IPS-NIHi11 (cell line): Measurements from ENCODE around the gene DHX34.
"Not testable (repeated sequence)": the region's sequence is repeated elsewhere in the genome, so short reads cannot be mapped to it uniquely, and the experiment has no call there.

Source experiments
- DNase-seq: peaks from one replicate; pipeline ENCODE4 v3.0.0; 2012; ENCODE audit warnings: mixed read lengths, low spot score

Gene DHX34

DNA sequence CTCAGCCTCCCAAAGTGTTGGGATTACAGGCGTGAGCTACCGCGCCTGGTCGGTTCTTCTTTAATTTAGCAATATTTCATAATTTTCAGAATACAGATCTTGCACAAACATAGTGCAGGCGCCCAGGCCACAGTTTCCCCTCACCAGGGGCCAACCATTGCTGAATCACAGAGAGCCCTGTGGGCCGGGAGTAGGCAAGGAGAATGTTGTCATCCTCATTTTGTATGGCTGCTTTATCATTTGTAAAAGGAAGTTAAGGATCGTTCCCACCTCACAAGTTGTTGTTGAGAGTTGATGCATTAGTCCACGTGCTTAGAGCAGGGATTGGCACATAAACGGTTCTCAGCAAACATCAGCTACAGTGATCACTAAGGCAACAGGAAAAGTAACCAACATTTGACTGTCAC is 40.0 kb downstream of the DHX34 start:
- no peak for DNase-seq

DNA sequence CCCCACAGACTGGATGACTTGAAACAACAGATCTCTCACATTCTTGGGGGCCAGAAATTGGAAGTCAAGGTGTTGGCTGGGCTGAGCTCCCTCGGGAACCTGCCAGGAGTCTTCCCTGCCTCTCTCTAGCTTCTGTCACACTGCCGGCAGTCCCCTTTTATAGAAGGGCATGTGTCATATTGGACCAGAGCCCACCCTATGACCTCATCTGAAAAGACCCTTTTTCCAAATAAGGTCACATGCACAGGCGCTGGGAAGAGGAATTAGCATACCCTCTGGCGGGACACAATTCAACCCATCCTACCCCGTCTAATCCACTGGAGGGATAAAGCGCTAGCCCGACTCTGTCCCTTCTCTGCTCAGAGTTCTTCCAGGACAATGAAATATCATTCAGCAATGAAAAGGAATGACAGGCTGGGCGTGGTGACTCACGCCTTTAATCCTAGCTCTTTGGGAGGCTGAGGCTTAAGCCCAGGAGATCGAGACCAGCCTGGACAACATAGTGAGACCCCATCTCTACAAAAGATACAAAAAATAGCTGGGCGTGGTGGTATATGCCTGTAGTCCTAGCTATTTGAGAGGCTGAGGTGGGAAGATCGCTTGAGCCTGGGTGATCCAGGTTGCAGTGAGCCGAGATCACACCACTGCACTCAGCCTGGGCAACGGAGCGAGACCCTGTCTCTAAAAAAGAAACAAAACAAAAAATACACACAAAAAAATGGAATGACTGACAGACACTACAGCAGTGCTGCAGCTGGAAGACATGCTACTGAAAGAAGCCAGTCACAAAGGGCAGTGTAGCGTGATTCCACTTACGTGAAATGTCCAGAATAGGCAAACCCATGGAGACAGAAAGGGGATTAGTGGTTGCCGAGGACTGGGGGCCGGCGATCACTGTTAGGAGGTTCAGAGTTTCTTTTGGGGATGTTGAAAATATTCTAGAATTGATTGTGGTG is 41.7 kb downstream of the DHX34 start:
- DNase-seq, result no peak

DNA sequence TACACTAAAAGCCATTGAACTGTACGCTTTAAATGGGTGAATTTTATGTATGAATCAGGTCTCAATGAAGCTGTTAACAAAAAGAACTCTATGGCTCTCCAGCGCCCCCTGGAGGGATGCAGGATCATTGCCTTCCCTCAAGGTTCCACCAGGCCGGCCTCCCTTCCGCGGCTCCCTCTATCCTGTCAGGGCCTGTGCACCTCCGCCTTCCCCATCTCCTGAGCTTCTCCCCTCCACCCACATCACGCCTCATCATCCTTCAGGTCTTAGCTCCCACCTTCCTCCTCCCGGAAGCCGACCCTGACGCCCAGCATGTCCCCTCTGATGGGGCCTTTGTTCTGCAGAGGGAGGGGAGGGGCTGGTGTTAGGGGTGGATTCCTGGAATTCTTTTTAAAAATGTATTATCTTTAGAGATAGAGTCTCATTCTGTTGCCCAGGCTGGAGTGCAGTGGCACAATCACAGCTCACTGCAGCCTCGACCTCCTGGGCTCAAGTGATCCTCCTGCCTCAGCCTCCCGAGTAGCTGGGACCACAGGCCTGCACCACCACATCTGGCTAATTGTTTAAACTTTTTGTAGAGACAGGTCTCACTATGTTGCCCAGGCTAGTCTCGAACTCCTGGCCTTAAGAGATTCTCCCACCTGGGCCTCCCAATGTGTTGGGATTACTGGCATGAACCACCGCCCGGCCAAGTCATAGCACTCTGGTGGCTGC is 42.6 kb downstream of the DHX34 start:
- peak; percentile 86 for DNase-seq

DNA sequence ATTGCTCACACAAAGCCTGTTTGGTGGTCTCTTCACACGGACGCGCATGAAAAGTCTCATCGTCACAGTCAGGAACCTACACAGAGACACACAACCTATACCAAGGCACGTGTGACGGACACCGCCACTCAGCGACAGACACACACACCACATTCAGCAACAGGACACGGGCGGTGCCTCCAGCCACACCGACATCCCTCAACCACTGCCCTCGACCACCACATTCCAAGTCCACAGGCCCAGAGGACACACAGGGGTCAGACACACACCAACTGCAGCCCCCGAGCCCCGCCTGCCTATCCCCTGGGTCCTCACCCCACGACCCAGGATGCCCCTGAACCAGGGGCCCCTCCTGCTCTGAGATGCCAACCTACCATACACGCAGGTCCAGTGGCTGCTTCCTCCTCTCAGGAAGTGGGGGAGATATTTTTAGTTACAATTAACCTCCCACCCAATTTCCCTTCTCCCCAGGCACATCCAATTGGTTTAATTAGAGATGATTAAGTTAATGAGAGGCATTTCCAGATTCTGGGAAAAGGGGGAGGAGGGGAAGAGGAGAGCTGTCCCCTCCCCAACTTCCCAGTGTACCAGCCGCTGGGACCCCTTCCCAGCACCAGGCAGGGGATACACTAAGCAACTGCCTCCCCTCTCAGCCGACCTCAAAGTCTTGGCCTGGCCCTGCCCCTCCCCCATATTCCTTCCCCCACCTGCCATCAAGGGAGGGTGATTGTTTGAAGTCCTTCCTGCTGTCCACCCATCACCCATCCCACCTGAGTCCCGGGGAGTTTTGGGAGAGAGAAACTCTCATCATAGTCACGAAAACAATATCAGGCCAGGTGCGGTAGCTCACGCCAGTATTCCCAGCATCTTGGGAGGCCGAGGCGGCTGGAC is 49.8 kb downstream of the DHX34 start:
- DNase-seq, result no peak

DNA sequence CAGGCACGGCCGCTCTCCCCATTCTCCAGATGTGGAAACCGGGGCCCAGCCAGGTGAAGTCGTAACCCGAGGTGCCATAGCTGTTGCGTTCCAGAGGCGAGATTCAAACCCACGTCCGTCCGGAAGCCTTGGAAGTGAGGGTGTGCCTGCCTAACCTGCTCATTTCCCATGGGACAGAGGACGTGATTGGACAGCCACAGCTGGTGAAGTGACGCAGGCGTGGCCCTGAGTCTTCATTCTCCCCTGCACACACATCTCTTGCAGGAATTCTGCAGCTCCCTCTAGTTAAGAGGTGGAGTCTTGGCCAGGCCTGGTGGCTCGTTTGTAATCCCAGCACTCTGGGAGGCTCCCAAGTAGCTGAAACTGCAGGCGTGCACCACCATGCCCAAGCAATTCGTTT is 53.4 kb downstream of the DHX34 start:
- DNase-seq, result no peak

DNA sequence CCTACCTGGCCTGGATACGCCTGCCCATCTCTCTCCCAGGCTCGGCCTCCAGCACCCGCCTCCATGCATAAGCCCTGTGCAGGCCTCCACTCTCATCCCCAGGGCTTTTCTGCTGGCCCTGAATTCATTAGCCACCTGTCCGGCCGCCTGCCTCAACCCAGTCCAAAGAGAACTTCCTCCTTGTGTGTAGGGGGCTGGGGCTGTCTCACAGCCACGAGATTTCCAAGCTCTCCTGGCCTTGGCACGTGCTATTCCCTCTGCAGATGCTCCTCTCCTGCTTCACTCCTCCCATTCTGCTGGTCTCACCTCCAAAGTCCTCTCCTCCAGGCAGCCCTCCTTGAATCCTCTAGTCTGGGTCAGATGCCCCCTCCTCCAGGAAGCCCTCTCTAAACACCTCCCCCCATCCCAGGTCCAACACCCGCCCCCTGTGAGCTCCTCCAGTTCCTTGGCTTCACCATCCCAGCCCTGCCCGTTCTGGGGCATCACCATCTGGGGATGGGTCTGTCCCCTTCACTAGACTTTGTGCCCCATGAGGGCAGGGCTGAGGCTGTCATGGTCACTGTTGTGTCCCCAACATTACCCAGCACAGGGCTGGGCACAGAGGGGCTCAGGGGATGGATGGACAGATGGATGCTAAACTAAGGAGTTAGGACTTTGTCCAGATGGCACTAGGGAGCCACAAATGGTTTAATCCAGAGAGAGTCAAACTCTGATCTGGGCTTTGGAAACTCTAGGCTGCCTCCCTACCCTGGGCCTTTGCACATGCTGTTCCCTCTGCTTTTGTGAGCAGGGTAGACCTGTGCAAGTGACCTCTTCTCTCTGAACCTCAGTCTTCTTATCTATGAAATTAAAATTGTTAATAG is 55.5 kb downstream of the DHX34 start:
- DNase-seq, result no peak

DNA sequence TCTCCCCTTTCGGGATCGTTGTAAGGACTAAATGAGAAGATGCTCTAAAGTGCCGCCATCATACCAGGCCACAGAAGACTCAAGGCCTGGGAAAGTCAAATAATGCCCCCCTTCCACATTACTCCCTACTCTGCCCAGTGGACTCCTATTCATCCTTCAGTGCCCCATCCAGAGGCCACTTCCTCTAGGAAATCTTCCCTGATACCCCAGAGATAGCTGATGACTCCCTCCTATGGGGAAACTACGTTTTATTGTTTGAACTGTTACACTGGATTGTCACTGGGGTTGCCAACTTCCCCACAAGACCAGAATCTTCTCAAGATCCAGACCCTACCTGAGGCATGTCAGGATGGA is 56.1 kb downstream of the DHX34 start:
- no peak for DNase-seq

DNA sequence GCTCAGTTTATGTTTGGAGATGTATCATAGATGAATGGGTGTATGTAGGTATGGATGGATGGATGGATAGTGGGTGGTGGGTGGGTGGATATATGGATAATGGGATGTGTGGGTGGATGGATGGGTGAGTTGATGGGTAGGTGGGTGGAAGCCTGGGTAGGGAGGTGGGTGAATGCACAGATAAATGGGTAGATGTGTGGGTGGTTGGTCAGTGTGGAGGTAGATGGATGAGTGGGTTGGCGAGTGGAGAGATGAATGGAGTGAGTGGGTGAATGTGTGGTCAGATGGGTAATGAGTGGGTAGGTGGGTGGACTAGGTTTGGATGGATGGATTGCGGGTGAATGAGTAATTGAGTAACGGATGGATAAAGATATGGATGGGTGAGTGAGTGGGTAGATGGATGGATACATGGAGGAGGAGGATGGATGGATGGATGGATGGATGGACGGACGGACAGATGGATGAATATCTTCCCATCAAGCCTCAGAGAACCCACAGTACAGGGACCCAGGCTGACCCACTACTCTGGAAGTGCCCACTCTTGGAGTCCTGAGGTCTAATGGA is 56.8 kb downstream of the DHX34 start:
- no peak for DNase-seq

DNA sequence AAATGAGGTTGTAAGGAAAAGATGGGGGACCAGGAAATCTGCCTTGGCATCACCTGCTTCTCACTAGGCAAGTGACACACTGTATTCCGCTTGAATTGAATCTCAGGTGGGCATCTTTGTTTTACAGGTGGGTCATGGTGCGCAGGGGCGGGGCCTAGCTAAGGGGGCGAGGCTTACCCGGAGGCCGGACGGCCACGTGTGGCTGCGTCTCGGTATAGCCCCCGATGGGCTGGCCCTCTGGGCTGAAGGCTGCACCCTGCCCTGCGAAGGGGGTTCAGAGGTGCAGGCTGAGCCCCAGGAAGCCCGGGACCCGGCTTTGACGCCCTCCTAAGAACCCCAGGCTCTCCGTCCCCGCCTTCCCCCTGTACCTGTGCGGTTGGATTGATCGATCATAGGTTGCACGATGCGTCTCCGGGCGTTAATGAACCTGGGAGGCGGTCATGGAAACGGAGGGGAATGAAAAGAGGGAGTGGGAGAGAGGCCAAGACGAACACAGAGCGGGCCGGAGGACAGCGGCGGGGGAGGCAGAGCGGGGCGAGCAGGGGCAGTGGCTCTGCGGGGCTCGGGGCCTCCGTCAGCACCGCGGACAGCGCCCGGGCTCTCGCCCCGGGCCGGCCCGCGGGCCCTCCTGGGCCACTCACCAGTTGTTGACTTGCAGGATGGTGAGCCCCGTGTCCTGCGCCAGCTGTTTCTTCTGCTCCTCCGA is 57.7 kb downstream of the DHX34 start:
- peak; percentile 97 for DNase-seq

DNA sequence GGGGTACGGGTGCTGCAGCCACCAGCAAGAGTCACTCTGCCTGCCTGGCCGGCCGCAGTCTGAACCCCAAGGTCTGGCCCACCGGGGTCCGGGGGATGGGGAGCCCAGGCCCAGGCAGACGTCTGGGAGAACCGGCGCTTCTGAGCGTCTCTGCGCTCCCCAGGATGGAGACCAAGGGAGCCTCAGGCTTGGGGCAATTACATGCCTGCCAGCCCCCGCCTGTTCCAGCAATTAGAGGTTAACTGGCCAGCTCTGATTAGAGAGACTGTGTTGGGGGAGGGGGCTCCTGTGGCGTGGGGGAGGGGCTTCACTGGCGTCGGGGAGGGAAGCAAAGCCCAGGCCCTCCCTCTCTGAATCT is 58.3 kb downstream of the DHX34 start:
- DNase-seq, result no peak

DNA sequence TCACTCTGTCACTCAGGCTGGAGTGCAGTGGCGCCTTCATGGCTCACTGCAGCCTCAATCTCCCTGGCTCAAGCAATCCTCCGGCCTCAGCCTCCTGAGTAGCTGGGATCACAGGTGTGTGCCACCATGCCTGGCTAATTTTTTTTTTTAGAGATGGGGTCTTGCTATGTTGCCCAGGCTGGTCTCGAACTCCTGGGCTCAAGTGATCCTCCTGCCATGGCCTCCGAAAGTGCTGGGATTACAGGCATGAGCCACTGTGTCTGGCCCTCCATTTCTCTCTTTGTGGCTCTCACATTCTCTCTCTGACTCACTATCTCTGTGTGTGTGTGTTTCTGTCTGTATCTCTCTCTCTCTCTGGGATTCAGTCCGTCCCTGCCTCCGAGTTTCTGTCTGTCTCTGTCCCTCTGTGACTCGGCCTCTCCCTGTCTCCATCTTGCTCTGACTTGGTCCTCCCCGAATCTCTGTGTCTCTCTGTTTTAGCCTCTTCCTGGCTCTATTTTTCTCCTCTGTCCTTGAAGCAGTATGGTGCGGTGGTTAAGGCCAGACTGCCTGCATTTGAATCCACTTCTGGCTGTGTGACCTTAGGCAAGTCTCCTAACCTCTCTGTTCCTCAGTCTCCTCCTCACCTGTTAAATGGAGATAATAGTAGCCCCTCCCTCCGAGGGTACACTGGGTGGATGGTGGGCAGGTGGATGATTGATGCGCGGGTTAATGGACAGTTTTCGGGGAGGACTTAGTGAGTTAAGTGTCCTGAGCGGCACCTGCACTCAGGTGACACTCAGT is 59.2 kb downstream of the DHX34 start:
- DNase-seq, result no peak

DNA sequence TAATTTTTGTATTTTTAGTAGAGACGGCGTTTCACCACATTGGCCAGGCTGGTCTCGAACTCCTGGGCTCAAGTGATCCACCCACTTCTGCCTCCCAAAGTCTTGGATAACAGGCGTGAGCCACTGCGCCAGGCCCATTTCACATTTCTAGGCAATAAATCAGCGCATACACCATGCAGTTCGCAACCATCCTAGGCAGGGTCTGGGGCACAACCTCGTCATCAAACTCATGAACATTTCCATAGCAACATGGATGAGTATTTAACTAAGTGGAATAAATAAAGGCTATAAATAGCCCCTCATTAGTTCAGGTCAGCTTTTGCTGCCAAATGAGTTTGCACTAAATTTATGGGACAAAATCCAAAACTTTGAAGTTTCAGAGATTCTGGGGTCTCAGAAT is 62.0 kb downstream of the DHX34 start:
- no peak for DNase-seq

DNA sequence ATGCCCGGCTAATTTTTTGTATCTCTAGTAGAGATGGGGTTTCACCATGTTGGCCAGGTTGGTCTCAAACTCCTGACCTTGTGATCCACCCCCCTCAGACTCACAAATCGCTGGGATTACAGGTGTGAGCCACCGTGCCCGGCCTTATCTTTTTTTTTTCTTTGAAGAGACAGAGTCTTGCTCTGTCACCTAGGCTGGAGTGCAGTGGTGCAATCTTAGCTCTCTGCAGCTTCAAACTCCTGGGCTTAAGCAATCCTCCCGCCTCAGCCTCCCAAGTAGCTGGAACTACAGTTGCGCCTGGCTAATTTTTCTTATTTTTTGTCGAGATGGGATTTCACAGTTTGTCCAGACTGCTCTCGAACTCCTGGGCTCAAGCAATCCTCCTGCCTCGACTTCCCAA is 62.6 kb downstream of the DHX34 start:
- not testable (repeated sequence) for DNase-seq

DNA sequence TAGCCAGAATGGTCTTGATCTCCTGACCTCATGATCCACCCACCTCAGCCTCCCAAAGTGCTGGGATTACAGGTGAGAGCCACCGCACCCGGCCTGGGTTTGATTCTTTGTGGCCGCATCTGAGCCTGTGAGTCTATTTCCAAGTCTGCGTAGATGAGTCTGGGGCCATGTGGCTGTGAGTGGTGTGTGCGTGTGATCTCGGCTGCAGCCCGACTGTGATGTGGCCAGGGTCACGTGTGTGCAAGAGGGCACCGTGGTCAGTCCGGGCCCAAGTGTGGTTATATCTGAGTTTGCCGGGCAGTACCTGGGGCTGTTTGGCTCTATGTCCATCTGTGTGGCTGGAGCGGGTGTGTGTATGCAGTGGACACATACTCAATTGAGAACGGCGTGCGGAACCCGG is 64.8 kb downstream of the DHX34 start:
- DNase-seq, result no peak

DNA sequence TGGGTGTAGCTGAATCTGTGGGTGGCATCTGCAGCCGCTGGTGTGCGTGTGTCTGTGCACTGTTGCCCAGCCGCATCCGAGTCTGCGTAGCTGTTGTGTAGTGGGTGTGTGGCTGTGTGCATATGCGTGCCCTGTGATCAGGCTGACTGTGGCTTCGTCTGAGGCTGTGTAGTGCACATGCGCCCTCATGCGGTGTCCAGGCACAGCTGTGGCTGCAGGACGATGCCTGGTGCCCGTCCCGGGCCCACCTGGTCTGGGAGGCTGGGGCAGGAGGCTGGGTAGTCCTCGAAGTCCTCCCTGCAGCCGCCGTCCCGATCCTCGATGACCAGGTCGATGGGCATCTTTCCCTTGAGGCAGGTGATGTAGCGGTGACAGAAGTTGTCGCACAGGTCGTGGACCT is 65.4 kb downstream of the DHX34 start:
- peak; percentile 52 for DNase-seq

DNA sequence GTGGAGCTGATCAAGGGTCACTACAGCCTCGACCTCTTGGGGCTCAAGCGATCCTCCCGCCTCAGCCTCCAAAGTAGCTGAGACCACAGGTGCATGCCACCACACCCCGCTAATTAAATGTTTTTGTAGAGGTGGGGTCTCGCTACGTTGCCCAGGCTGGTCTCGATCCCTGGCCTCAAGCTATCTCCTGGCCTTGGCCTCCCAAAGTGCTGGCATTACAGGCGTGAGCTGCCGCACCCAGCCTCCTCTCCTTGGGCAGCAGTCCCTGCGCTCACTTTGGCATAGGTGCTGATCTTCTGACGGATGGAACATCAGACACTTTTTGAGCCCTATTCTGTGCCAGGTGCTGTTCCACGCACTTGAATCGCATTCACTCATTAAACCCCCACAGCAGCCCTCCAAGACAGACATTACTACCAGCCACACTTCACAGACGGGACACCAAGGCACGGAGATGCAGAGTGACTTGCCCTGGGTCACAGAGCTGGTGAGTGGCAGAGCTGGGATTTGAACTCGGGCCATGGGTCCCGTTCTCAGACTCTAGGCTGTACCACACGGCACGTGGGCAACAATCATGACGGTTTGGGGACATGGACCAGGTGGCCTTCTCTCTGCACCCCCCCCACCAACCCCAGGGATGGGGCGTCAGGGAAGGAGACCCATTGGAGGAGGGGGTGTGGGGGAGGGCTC is 67.0 kb downstream of the DHX34 start:
- no peak for DNase-seq

DNA sequence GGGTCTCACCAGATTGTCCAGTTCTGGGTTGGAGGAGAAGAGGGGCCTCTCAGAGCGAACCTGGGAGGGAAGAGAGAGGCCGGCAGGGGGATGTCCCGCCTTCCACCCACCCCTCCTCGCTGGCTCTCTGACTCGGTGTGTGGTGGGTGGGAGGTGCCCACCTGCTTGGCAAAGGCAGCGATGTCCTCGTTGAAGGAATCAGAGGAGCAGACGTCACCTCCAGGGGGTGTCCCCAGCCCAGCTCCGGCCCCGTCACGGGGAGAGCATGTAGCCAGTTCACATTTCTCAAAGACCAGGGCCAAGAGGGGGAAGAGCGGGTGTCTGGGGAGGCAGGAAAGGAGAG is 67.5 kb downstream of the DHX34 start:
- DNase-seq, result no peak

DNA sequence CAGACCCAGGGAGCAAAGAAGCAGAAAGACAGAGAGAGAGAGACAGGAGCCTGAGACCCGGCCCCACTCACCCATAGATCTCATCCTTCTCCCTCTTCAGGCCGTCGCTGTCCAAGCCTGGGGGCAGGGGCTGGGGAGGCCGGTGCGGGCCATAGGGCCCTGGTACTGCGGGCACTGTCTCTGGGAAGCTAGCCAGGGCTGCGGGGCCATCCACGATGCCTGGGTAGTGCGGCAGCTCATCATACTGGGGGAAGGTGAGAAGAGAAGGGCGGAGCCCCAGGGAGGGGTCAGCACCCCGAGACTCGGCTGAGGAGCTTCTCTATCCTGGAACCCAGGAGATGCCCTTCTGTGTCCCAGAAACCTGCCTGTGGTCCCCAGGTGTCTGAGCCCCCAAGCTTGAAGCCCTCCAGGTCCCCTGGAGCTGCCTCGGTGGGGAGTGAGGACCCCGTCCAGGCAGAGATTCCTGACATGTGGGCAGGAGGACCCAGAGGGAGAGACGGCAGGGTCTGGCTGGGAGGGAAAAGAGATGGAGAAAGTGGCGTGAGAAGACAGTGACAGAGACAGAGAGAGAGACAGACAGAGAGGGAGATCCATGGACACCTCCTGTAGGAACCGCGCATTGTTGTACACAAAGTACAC is 68.1 kb downstream of the DHX34 start:
- peak; percentile 37 for DNase-seq
